ENCODE measurements around the gene DDX41.
A peak's percentile ranks its signal among the peaks of the same experiment; 100 is the strongest.

Gene DDX41

DNA sequence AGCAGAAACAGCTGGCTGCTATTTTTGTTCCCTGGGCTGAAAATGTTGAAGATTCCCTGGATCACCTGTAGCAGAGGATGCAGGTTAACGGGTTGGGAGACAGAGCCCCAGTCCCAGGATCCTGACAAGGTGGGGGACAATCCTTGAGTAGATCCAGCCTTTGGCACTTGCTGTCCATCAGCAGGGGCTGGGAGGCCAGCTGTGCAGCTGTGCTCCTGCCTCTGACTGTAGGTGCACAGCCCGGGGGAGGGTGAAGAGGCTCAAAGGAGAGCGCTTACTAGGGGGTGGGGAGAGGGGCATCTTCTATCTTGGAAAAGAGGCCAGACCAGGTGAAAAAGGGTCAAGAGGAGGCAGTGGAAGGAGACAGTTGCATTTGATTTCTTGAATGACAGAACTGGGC lies 3.5 kb upstream of the DDX41 start:
- Histone ChIP-seq H3K27ac (ENCODE audit: low read length) (no peak overlapping the region), H3K4me2 (ENCODE audit: low read depth, low read length) (no peak overlapping the region), H3K27me3 (replicated peaks; ENCODE audit: insufficient read depth, low read length) (no peaks in the 10 kb centered on the region), H3K36me3 (replicated peaks; ENCODE audit: insufficient read depth, low read length) (no peaks in the 10 kb centered on the region), H3K9me2 (replicated peaks; ENCODE audit: insufficient read depth, low read length) (no peaks in the 10 kb centered on the region), H4K20me1 (ENCODE audit: insufficient read depth, low read length) (no peaks in the 10 kb centered on the region), H3K9me3 (replicated peaks; ENCODE audit: insufficient read depth, low read length) (no peaks in the 10 kb centered on the region), H3K4me1 (ENCODE audit: low read length) (0 out of 2 replicates have a peak, but pooled peaks cover 7% of the 10 kb centered on the region), H3K79me2 (ENCODE audit: low read length) (peaks cover 26% of the 10 kb centered on the region), H3F3A (ENCODE audit: insufficient read depth, low read length) (no peaks in the 10 kb centered on the region), H3K9ac (ENCODE audit: low read length) (no peak overlapping the region), H2AFZ (ENCODE audit: low read length) (no peak overlapping the region), H3K4me3 (ENCODE audit: low read length) (no peak overlapping the region)
- TF ChIP-seq, protein P1, sequence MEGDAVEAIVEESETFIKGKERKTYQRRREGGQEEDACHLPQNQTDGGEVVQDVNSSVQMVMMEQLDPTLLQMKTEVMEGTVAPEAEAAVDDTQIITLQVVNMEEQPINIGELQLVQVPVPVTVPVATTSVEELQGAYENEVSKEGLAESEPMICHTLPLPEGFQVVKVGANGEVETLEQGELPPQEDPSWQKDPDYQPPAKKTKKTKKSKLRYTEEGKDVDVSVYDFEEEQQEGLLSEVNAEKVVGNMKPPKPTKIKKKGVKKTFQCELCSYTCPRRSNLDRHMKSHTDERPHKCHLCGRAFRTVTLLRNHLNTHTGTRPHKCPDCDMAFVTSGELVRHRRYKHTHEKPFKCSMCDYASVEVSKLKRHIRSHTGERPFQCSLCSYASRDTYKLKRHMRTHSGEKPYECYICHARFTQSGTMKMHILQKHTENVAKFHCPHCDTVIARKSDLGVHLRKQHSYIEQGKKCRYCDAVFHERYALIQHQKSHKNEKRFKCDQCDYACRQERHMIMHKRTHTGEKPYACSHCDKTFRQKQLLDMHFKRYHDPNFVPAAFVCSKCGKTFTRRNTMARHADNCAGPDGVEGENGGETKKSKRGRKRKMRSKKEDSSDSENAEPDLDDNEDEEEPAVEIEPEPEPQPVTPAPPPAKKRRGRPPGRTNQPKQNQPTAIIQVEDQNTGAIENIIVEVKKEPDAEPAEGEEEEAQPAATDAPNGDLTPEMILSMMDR (IDR thresholded peaks at IDR 0.05; ENCODE audit: low read length): no peak
- TF ChIP-seq EZH2phosphoT487 (IDR thresholded peaks at IDR 0.05; ENCODE audit: low read length): no peak
- no peak for TF ChIP-seq EZH2 (optimal IDR thresholded peaks at IDR 0.05; ENCODE audit: low read depth, low read length)
- DNase-seq: no peak

DNA sequence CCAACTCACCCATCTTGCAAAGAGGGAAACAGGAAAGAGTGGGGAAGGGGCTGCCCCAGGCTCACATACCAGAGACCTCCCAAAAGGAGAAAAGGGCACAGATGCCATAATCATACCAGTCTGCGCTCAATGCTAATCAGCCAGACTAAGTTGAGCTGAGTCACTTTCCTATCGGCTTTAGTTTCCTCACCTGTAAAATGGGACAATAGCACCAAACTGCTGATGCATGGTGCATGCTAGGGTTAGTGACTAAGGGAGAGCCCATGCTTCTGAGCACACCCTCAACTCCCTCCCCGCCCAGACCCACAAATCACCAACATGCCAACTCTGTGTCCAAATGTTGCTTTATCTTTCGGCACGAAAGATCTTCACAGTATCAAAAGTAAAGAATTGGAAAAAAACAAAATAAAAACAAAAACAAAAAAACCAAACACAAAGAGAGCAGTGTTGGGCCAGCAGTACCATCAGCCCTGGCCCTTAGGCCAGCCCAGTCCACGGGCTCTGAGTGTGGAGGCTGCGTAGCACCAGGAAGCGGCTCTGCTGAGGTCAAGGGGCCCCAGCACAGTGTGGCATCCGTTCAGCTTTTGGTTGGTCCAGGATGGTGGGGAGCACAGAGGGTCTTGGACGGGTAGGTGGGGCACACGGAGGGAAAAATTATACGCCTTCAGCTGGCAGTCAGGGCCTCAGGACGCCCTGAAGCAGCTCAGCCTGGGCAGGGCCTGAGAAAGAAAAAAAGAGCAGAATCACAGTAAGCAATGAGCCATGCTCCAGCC lies 2.9 kb upstream of the DDX41 start:
- no peaks in the 10 kb centered on the region for H3F3A ChIP-seq (ENCODE audit: insufficient read depth, low read length)

DNA sequence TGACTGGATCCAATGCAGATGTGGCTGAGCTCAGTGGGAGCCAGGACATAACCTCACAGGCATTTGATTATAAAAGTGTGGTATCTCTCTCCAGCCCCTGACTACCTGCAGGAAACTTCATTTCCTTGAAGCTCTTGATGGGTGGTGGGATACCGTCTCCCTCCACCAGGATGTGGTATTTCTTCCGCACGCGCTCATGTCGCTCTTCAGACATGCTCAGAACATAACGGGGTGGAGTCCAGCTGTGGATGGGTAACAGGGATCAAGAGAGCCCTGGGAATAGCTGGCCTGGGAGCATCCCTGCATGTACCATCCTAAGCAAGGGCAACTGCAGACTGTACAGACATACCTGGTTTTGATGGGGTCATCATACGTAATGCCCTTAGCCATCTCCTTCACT lies 1.2 kb downstream of the DDX41 start:
- Histone ChIP-seq H2AFZ (ENCODE audit: low read length) (no peak overlapping the region), H4K20me1 (ENCODE audit: insufficient read depth, low read length) (no peaks in the 10 kb centered on the region), H3K4me1 (ENCODE audit: low read length) (0 out of 2 replicates have a peak, but pooled peaks cover 7% of the 10 kb centered on the region), H3K36me3 (replicated peaks; ENCODE audit: insufficient read depth, low read length) (no peaks in the 10 kb centered on the region; the same call in 1 of the 2 replicates), H3K9me3 (replicated peaks; ENCODE audit: insufficient read depth, low read length) (no peaks in the 10 kb centered on the region), H3F3A (ENCODE audit: insufficient read depth, low read length) (no peaks in the 10 kb centered on the region), H3K27me3 (replicated peaks; ENCODE audit: insufficient read depth, low read length) (no peaks in the 10 kb centered on the region), H3K9ac (ENCODE audit: low read length) (peak overlapping the region; percentile 82; the same call in 1 of the 2 replicates), H3K27ac (ENCODE audit: low read length) (no peak overlapping the region), H3K9me2 (replicated peaks; ENCODE audit: insufficient read depth, low read length) (no peaks in the 10 kb centered on the region), H3K4me3 (ENCODE audit: low read length) (peak overlapping the region; percentile 97), H3K4me2 (ENCODE audit: low read depth, low read length) (peak overlapping the region; percentile 92), H3K79me2 (ENCODE audit: low read length) (peaks cover 38% of the 10 kb centered on the region)
- no peak for TF ChIP-seq EZH2phosphoT487 (IDR thresholded peaks at IDR 0.05; ENCODE audit: low read length)
- TF ChIP-seq, protein P1 (IDR thresholded peaks at IDR 0.05; ENCODE audit: low read length): no peak
- DNase-seq: no peak

More for the DNA sequence above, 2.9 kb upstream of the DDX41 start:
- Histone ChIP-seq H3K36me3 (replicated peaks; ENCODE audit: insufficient read depth, low read length) (no peaks in the 10 kb centered on the region), H2AFZ (ENCODE audit: low read length) (no peak overlapping the region), H3K4me2 (ENCODE audit: low read depth, low read length) (no peak overlapping the region), H4K20me1 (ENCODE audit: insufficient read depth, low read length) (no peaks in the 10 kb centered on the region), H3K9me3 (replicated peaks; ENCODE audit: insufficient read depth, low read length) (no peaks in the 10 kb centered on the region), H3K9ac (ENCODE audit: low read length) (no peak overlapping the region), H3K27me3 (replicated peaks; ENCODE audit: insufficient read depth, low read length) (no peaks in the 10 kb centered on the region), H3K9me2 (replicated peaks; ENCODE audit: insufficient read depth, low read length) (no peaks in the 10 kb centered on the region), H3K79me2 (ENCODE audit: low read length) (peaks cover 32% of the 10 kb centered on the region), H3K27ac (ENCODE audit: low read length) (no peak overlapping the region), H3K4me1 (ENCODE audit: low read length) (0 out of 2 replicates have a peak, but pooled peaks cover 7% of the 10 kb centered on the region), H3K4me3 (ENCODE audit: low read length) (no peak overlapping the region)
- TF ChIP-seq EZH2 (optimal IDR thresholded peaks at IDR 0.05; ENCODE audit: low read depth, low read length) (no peak), EZH2phosphoT487 (IDR thresholded peaks at IDR 0.05; ENCODE audit: low read length) (no peak)
- TF ChIP-seq, protein P1 (IDR thresholded peaks at IDR 0.05; ENCODE audit: low read length): no peak
- DNase-seq: no peak

All from MM.1S (cell line).